ENCODE data around the gene NFIA. TPM values are rescaled to one million over a fixed set of nuclear protein-coding genes. Genes with fewer than 3 reads are reported as not detected.

Gene NFIA
- total RNA-seq, 1 donor from 2014 or later, result 1.2 TPM

- H3K9me3 Mint-ChIP-seq (ENCODE audit: low read depth), result no peaks in the 10 kb centered on the region
- H3K27ac Mint-ChIP-seq, result no peak overlapping the region
- H3K4me3 Mint-ChIP-seq (ENCODE audit: low read depth), result no peak overlapping the region
- no peaks in the 10 kb centered on the region for H3K4me1 Mint-ChIP-seq (ENCODE audit: low read depth)
- H3K27me3 Mint-ChIP-seq, result peaks cover 80% of the 10 kb centered on the region
- TF ChIP-seq, protein P1, sequence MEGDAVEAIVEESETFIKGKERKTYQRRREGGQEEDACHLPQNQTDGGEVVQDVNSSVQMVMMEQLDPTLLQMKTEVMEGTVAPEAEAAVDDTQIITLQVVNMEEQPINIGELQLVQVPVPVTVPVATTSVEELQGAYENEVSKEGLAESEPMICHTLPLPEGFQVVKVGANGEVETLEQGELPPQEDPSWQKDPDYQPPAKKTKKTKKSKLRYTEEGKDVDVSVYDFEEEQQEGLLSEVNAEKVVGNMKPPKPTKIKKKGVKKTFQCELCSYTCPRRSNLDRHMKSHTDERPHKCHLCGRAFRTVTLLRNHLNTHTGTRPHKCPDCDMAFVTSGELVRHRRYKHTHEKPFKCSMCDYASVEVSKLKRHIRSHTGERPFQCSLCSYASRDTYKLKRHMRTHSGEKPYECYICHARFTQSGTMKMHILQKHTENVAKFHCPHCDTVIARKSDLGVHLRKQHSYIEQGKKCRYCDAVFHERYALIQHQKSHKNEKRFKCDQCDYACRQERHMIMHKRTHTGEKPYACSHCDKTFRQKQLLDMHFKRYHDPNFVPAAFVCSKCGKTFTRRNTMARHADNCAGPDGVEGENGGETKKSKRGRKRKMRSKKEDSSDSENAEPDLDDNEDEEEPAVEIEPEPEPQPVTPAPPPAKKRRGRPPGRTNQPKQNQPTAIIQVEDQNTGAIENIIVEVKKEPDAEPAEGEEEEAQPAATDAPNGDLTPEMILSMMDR (IDR thresholded peaks at IDR 0.05; ENCODE audit: unreplicated experiment), result no peak
- DNase-seq (ENCODE audit: low spot score, unreplicated experiment), result no peak
- no peaks in the 10 kb centered on the region for H3K36me3 Mint-ChIP-seq (ENCODE audit: insufficient read depth)
These were observed 15.4 kb downstream of the NFIA start for GRCh38 chr1:61097722-61098121.

- no peak for DNase-seq (ENCODE audit: low spot score, unreplicated experiment)
- H3K36me3 Mint-ChIP-seq (ENCODE audit: insufficient read depth), result no peaks in the 10 kb centered on the region
- H3K9me3 Mint-ChIP-seq (ENCODE audit: low read depth), result no peaks in the 10 kb centered on the region
- no peak overlapping the region for H3K4me3 Mint-ChIP-seq (ENCODE audit: low read depth)
- no peaks in the 10 kb centered on the region for H3K4me1 Mint-ChIP-seq (ENCODE audit: low read depth)
- TF ChIP-seq, protein P1 (IDR thresholded peaks at IDR 0.05; ENCODE audit: unreplicated experiment), result no peak
- peaks cover 85% of the 10 kb centered on the region for H3K27me3 Mint-ChIP-seq
- no peak overlapping the region for H3K27ac Mint-ChIP-seq
These were observed 16.0 kb downstream of the NFIA start for GRCh38 chr1:61098333-61098732.

DNA sequence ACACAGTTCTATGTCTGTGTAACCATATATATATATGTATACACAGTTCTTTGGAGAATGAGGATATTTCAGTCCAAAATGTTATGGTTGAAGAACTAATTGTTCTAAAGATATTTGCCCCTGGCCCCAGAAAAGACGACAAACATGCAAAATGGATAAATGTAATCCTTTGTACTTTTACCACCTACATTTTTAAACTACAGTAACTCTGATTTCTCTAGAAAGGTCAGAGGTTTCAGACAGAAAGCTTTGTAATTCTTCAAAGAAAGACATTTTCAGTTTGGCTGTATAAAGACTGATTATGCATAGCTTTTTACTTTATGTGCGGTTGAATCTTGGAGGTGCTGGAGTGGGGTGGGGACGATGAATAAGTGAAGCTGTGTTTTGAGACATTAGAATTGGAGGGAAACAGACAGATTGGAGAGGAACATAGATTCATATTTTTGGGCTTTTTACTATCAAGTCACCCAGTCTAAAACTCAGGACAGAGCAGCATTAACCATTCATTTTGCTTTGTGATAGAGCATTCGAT is 16.6 kb downstream of the NFIA start:
- TF ChIP-seq, protein P1 (IDR thresholded peaks at IDR 0.05; ENCODE audit: unreplicated experiment), result no peak
- no peak overlapping the region for H3K27ac Mint-ChIP-seq
- H3K4me1 Mint-ChIP-seq (ENCODE audit: low read depth), result no peaks in the 10 kb centered on the region
- no peaks in the 10 kb centered on the region for H3K9me3 Mint-ChIP-seq (ENCODE audit: low read depth)
- H3K27me3 Mint-ChIP-seq, result peaks cover 85% of the 10 kb centered on the region
- H3K36me3 Mint-ChIP-seq (ENCODE audit: insufficient read depth), result no peaks in the 10 kb centered on the region
- DNase-seq (ENCODE audit: low spot score, unreplicated experiment), result no peak
- no peak overlapping the region for H3K4me3 Mint-ChIP-seq (ENCODE audit: low read depth)

DNA sequence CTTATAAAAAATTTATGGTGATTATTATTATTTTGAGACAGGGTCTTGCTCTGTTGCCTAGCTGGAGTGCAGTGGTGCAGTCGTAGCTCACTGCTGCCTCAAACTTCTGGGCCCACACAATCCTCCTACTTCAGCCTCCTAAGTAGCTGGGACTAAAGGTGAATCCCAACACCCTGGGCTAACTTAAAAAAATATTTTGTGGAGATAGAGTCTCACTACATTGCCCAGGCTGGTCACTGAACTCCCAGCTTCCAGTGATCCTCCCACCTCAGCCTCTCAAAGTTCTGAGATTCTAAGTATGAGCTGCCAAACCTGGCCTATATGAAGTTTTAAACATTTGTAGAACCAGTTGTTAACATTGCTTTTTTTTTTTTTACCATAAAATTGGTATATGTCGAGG is 18.2 kb downstream of the NFIA start:
- Mint-ChIP-seq H3K4me1 (ENCODE audit: low read depth) (no peaks in the 10 kb centered on the region), H3K27me3 (peaks cover 83% of the 10 kb centered on the region), H3K36me3 (ENCODE audit: insufficient read depth) (no peaks in the 10 kb centered on the region), H3K27ac (no peak overlapping the region), H3K9me3 (ENCODE audit: low read depth) (no peaks in the 10 kb centered on the region), H3K4me3 (ENCODE audit: low read depth) (no peak overlapping the region)
- no peak for DNase-seq (ENCODE audit: low spot score, unreplicated experiment)
- TF ChIP-seq, protein P1 (IDR thresholded peaks at IDR 0.05; ENCODE audit: unreplicated experiment), result no peak

DNA sequence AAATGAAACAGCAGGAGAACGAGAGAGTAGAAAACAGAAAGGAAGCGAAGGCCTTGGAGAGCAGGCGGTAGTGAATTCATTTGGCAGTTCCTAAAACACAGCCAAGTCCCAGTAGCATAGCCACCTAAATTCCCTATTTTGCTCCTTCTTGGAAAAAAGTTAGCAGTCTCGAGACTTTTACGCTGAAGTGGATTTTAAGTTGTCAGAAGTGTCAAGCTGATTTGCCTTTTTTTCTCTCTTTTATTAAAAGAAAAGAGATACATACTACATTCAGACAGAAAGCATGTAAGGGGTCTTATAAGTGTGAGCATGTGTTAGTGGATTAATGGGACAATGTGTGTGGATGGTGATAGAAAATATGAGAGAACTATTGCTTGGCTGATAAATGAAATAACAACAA is 19.2 kb downstream of the NFIA start:
- no peak overlapping the region for H3K4me3 Mint-ChIP-seq (ENCODE audit: low read depth)
- H3K9me3 Mint-ChIP-seq (ENCODE audit: low read depth), result no peaks in the 10 kb centered on the region
- peaks cover 81% of the 10 kb centered on the region for H3K27me3 Mint-ChIP-seq
- H3K27ac Mint-ChIP-seq, result no peak overlapping the region
- no peak for DNase-seq (ENCODE audit: low spot score, unreplicated experiment)
- no peaks in the 10 kb centered on the region for H3K36me3 Mint-ChIP-seq (ENCODE audit: insufficient read depth)
- TF ChIP-seq, protein P1 (IDR thresholded peaks at IDR 0.05; ENCODE audit: unreplicated experiment), result no peak
- H3K4me1 Mint-ChIP-seq (ENCODE audit: low read depth), result no peaks in the 10 kb centered on the region

Measured in progenitor cell of endocrine pancreas (in vitro differentiated cells).